HepG2 (cell line): ENCODE data around the gene SLTM. TPM values are rescaled to one million over a fixed set of nuclear protein-coding genes. Genes with fewer than 3 reads are reported as not detected.

Experiments
- CCAR2 ChIP-seq: fragments of 200-400 bp; formaldehyde crosslinking; optimal IDR thresholded peaks from 2 replicates; pipeline ENCODE3; 2018; ENCODE audit warnings: low read depth, mild to moderate bottlenecking, low read length, moderate library complexity
- GLI4 ChIP-seq: sonication (generic); formaldehyde crosslinking; IDR thresholded peaks from 2 replicates; pipeline ENCODE4 v1.5.1; 2020; ENCODE audit warnings: missing genetic modification reagents, mild to moderate bottlenecking, moderate library complexity, borderline replicate concordance
- HCFC1 ChIP-seq: fragments of 150-350 bp; IDR thresholded peaks from 2 replicates; pipeline ENCODE4 v1.6.1; 2014; ENCODE audit warnings: low read depth, low read length
- MTA1 ChIP-seq: sonication (generic); formaldehyde crosslinking; IDR thresholded peaks from 2 replicates; pipeline ENCODE4 v1.4.0; 2020; ENCODE audit warnings: missing genetic modification reagents, mild to moderate bottlenecking, borderline replicate concordance
- PPARG ChIP-seq: conservative IDR thresholded peaks from 2 replicates; pipeline ENCODE4 v1.6.1; 2016; ENCODE audit warnings: missing biosample characterization, missing genetic modification reagents
- SMAD9 ChIP-seq: sonication (generic); formaldehyde crosslinking; IDR thresholded peaks from 2 replicates; pipeline ENCODE4 v1.5.1; 2020; ENCODE audit warnings: mild to moderate bottlenecking, missing genetic modification reagents
- SNRNP70 ChIP-seq: fragments of 200-400 bp; formaldehyde crosslinking; IDR thresholded peaks from 2 replicates; pipeline ENCODE4 v1.6.1; 2017; ENCODE audit warnings: mild to moderate bottlenecking, low read depth, low read length, moderate library complexity
- THAP11 ChIP-seq: IDR thresholded peaks from 2 replicates; pipeline ENCODE4 v1.6.1; 2016; ENCODE audit warnings: missing biosample characterization, missing genetic modification reagents
- ZFP36 ChIP-seq: fragments of 150-350 bp; IDR thresholded peaks from 2 replicates; pipeline ENCODE4 v1.6.1; 2018; ENCODE audit warnings: borderline replicate concordance, low read length, low read depth; ENCODE audit not compliant: partially characterized antibody
- polyA plus RNA-seq, 8 experiments: library from polyadenylated mRNA; depleted of rRNA in 3 of 8; stranded (reverse) in 7 of 8; unstranded in 1 of 8; fragments of >200 nt; fragmentation: Illumina TruSeq in 4 of 8; extraction: Trizol in 4 of 8; gene quantifications; 2 replicates each; pipeline versions ENCODE4 v1.2.1 to v1.2.3, GENCODE V29; 2011 to 2016; ENCODE audit warnings: low read depth in 4 of 8, missing spikeins in 1 of 8, mixed read lengths in 1 of 8; ENCODE audit not compliant: insufficient read depth in 1 of 8
- total RNA-seq, 5 experiments: library from RNA; depleted of rRNA; stranded (reverse); fragments of >200 nt; fragmentation: Illumina TruSeq; extraction: Trizol; gene quantifications; 2 replicates each; pipeline ENCODE4 v1.2.3, GENCODE V29; 2016; ENCODE audit warnings: low read depth in 1 of 5
- TF ChIP-seq, protein P1 (sequence below), 2 experiments: fragments of 450-650 bp in 1 of 2; sonication (generic) in 1 of 2; formaldehyde crosslinking in 1 of 2; IDR thresholded peaks; 2 replicates each; pipeline versions ENCODE4 v1.6.1 to v1.8.0; 2016 to 2022; ENCODE audit warnings: antibody characterized with exemption in 1 of 2, mild to moderate bottlenecking in 1 of 2, missing genetic modification reagents in 1 of 2
- TF ChIP-seq, protein P2 (sequence below): IDR thresholded peaks from 2 replicates; pipeline ENCODE4 v1.6.1; 2016; ENCODE audit warnings: low read depth, borderline replicate concordance
- TF ChIP-seq, protein P3 (sequence below): sonication (generic); formaldehyde crosslinking; IDR thresholded peaks from 2 replicates; pipeline ENCODE4 v1.9.0; 2021; ENCODE audit warnings: missing genetic modification reagents, borderline replicate concordance
- TF ChIP-seq, protein P4 (sequence below): sonication (generic); formaldehyde crosslinking; IDR thresholded peaks from 2 replicates; pipeline ENCODE4 v1.4.0; 2020; ENCODE audit warnings: missing genetic modification reagents

The SLTM gene
- total and polyA plus RNA-seq, 2 of the 13 experiments (the other 11 are each of a cell fraction or from before 2014, with no cell fraction given), result 22.0 to 64.2 TPM

DNA sequence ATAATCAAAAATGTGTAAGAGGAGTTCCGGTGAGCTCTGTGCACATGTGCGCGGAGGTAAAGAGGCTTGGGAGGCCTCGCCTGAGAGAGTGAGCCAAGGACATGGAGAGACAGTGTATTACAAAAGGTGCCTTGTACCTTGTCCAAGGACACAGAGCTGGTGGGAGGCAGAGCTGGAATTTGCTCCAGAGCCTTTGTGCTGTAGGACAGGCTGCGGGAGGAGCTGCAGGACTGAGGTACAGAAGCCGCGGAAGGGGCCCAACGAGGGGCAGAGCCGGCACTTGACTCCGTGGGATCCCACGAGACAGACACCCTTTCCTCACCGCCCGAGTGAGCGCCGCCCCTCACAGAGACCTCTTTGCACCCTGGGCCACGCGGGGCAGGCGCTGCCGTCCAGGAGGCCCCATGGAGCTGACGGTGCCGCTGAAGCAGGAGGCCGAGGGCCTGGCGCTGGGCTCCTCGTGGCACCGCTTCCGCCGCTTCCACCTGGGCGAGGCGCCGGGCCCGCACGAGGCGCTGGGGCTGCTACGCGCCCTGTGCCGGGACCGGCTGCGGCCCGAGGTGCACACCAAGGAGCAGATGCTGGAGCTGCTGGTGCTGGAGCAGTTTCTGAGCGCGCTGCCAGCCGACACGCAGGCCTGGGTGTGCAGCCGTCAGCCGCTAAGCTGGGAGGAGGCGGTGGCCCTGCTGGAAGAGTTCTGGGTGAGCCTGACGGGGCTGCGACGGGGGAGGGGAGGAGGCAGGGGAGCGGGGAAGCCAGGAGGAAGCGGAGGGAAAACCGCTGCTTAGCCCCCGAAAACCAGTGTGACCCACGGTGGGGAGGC lies 68.7 kb downstream of the SLTM start (continued):
- TF ChIP-seq, protein P1, sequence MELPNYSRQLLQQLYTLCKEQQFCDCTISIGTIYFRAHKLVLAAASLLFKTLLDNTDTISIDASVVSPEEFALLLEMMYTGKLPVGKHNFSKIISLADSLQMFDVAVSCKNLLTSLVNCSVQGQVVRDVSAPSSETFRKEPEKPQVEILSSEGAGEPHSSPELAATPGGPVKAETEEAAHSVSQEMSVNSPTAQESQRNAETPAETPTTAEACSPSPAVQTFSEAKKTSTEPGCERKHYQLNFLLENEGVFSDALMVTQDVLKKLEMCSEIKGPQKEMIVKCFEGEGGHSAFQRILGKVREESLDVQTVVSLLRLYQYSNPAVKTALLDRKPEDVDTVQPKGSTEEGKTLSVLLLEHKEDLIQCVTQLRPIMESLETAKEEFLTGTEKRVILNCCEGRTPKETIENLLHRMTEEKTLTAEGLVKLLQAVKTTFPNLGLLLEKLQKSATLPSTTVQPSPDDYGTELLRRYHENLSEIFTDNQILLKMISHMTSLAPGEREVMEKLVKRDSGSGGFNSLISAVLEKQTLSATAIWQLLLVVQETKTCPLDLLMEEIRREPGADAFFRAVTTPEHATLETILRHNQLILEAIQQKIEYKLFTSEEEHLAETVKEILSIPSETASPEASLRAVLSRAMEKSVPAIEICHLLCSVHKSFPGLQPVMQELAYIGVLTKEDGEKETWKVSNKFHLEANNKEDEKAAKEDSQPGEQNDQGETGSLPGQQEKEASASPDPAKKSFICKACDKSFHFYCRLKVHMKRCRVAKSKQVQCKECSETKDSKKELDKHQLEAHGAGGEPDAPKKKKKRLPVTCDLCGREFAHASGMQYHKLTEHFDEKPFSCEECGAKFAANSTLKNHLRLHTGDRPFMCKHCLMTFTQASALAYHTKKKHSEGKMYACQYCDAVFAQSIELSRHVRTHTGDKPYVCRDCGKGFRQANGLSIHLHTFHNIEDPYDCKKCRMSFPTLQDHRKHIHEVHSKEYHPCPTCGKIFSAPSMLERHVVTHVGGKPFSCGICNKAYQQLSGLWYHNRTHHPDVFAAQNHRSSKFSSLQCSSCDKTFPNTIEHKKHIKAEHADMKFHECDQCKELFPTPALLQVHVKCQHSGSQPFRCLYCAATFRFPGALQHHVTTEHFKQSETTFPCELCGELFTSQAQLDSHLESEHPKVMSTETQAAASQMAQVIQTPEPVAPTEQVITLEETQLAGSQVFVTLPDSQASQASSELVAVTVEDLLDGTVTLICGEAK (IDR thresholded peaks at IDR 0.05), result no peak
- TF ChIP-seq, protein P1 (CRISPR knock-in tag; IDR thresholded peaks at IDR 0.05), result peak; percentile 90; the same call in 1 of the 2 replicates
- TF ChIP-seq PPARG (CRISPR knock-in tag), result no peak
- no peak for TF ChIP-seq CCAR2
- TF ChIP-seq HCFC1, result no peak
- no peak for TF ChIP-seq SNRNP70
- TF ChIP-seq, protein P2, sequence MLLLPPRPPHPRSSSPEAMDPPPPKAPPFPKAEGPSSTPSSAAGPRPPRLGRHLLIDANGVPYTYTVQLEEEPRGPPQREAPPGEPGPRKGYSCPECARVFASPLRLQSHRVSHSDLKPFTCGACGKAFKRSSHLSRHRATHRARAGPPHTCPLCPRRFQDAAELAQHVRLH (CRISPR knock-in tag), result peak; percentile 47; the same call in 1 of the 2 replicates
- TF ChIP-seq, protein P3, sequence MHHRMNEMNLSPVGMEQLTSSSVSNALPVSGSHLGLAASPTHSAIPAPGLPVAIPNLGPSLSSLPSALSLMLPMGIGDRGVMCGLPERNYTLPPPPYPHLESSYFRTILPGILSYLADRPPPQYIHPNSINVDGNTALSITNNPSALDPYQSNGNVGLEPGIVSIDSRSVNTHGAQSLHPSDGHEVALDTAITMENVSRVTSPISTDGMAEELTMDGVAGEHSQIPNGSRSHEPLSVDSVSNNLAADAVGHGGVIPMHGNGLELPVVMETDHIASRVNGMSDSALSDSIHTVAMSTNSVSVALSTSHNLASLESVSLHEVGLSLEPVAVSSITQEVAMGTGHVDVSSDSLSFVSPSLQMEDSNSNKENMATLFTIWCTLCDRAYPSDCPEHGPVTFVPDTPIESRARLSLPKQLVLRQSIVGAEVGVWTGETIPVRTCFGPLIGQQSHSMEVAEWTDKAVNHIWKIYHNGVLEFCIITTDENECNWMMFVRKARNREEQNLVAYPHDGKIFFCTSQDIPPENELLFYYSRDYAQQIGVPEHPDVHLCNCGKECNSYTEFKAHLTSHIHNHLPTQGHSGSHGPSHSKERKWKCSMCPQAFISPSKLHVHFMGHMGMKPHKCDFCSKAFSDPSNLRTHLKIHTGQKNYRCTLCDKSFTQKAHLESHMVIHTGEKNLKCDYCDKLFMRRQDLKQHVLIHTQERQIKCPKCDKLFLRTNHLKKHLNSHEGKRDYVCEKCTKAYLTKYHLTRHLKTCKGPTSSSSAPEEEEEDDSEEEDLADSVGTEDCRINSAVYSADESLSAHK, result no peak
- TF ChIP-seq GLI4 (CRISPR knock-in tag), result peak; percentile 54; the same call in 1 of the 2 replicates
- TF ChIP-seq THAP11, result peak; percentile 70
- no peak for TF ChIP-seq SMAD9 (CRISPR knock-in tag)
- TF ChIP-seq MTA1 (CRISPR knock-in tag), result peak; percentile 81; the same call in 1 of the 2 replicates
- TF ChIP-seq ZFP36, result no peak
- TF ChIP-seq, protein P4, sequence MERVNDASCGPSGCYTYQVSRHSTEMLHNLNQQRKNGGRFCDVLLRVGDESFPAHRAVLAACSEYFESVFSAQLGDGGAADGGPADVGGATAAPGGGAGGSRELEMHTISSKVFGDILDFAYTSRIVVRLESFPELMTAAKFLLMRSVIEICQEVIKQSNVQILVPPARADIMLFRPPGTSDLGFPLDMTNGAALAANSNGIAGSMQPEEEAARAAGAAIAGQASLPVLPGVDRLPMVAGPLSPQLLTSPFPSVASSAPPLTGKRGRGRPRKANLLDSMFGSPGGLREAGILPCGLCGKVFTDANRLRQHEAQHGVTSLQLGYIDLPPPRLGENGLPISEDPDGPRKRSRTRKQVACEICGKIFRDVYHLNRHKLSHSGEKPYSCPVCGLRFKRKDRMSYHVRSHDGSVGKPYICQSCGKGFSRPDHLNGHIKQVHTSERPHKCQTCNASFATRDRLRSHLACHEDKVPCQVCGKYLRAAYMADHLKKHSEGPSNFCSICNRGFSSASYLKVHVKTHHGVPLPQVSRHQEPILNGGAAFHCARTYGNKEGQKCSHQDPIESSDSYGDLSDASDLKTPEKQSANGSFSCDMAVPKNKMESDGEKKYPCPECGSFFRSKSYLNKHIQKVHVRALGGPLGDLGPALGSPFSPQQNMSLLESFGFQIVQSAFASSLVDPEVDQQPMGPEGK, result peak; percentile 25; the same call in 1 of the 2 replicates
